Measurements from ENCODE around the gene OGFOD1.

GRCh38 chr16:56450986-56451752 is at the start of gene OGFOD1, which contains the start of gene NUDT21:
- TF ChIP-seq CTCF (conservative IDR thresholded peaks at IDR 0.05; ENCODE audit: low read length) (no peak), EZH2phosphoT487 (IDR thresholded peaks at IDR 0.05; ENCODE audit: borderline replicate concordance) (no peak)

Data from Loucy (cell line).